Measurements from ENCODE around the gene MBD5. TPM values are rescaled to one million over a fixed set of nuclear protein-coding genes. Genes with fewer than 3 reads are reported as not detected.

MBD5 gene
- total and polyA plus RNA-seq, 3 donors from 2014 or later = 29.0 to 60.3 (median 55.4) TPM

GRCh38 chr2:148493822-148494563 lies 473.1 kb downstream of the MBD5 start:
- DNase-seq = no peak
- no peak overlapping the region for H3K27ac ChIP-seq
- intact Hi-C loops (cut with DNase I; ENCODE audit: low total_unique reads) = no loop called here
- no peaks in the 10 kb centered on the region for H3K36me3 ChIP-seq (ENCODE audit: low read depth, missing control alignments)
- no peaks in the 10 kb centered on the region for H3K9me3 ChIP-seq
- no peaks in the 10 kb centered on the region for H3K4me1 ChIP-seq
- 54 to 71% methylated on average over 2 of the region's 2 CpGs for WGBS, 2 donors
- TF ChIP-seq POLR2A (IDR thresholded peaks at IDR 0.05) (no peak), CTCF (IDR thresholded peaks at IDR 0.05) (no peak)
- H3K27me3 ChIP-seq = no peaks in the 10 kb centered on the region
- no peak overlapping the region for H3K4me3 ChIP-seq

GRCh38 chr2:148495586-148495985 lies 474.7 kb downstream of the MBD5 start:
- no peak for TF ChIP-seq CTCF (IDR thresholded peaks at IDR 0.05)
- TF ChIP-seq POLR2A (IDR thresholded peaks at IDR 0.05) = no peak
- no peak for DNase-seq
- Histone ChIP-seq H3K36me3 (ENCODE audit: low read depth, missing control alignments) (no peaks in the 10 kb centered on the region), H3K27ac (no peak overlapping the region), H3K27me3 (no peaks in the 10 kb centered on the region), H3K4me1 (no peaks in the 10 kb centered on the region), H3K9me3 (no peaks in the 10 kb centered on the region), H3K4me3 (no peak overlapping the region)
- 64 to 66% methylated on average over 2 of the region's 2 CpGs for WGBS, 2 donors
- intact Hi-C loops (cut with DNase I; ENCODE audit: low total_unique reads) = no loop called here

- H3K36me3 ChIP-seq (ENCODE audit: low read depth, missing control alignments) = no peaks in the 10 kb centered on the region
- no peak for DNase-seq
- intact Hi-C loops (cut with DNase I; ENCODE audit: low total_unique reads) = no loop called here
- no peak overlapping the region for H3K4me3 ChIP-seq
- H3K27ac ChIP-seq = no peak overlapping the region
- TF ChIP-seq CTCF (IDR thresholded peaks at IDR 0.05) = no peak
- H3K9me3 ChIP-seq = no peaks in the 10 kb centered on the region
- no peaks in the 10 kb centered on the region for H3K4me1 ChIP-seq
- WGBS, 2 donors = 38 to 44% methylated on average over 1 of the region's 1 CpG
- H3K27me3 ChIP-seq = no peaks in the 10 kb centered on the region
These were observed 480.7 kb downstream of the MBD5 start for GRCh38 chr2:148501545-148501944.

GRCh38 chr2:148503516-148503915 lies 482.6 kb downstream of the MBD5 start:
- Histone ChIP-seq H3K36me3 (ENCODE audit: low read depth, missing control alignments) (no peaks in the 10 kb centered on the region), H3K27me3 (no peaks in the 10 kb centered on the region), H3K4me1 (no peaks in the 10 kb centered on the region), H3K27ac (no peak overlapping the region), H3K9me3 (no peaks in the 10 kb centered on the region), H3K4me3 (no peak overlapping the region)
- TF ChIP-seq POLR2A (IDR thresholded peaks at IDR 0.05) (no peak), CTCF (IDR thresholded peaks at IDR 0.05) (no peak)
- no peak for DNase-seq
- 44 to 71% methylated on average over 2 of the region's 2 CpGs for WGBS, 2 donors
- intact Hi-C loops (cut with DNase I; ENCODE audit: low total_unique reads) = no loop called here

- H3K4me1 ChIP-seq = no peaks in the 10 kb centered on the region
- intact Hi-C loops (cut with DNase I; ENCODE audit: low total_unique reads) = no loop called here
These were observed 487.1 kb downstream of the MBD5 start for GRCh38 chr2:148507970-148508369.

More at GRCh38 chr2:148507970-148508369, 487.1 kb downstream of the MBD5 start:
- no peak overlapping the region for H3K27ac ChIP-seq
- H3K27me3 ChIP-seq = no peaks in the 10 kb centered on the region
- DNase-seq = no peak
- no peak for TF ChIP-seq CTCF (IDR thresholded peaks at IDR 0.05)
- no peak for TF ChIP-seq POLR2A (IDR thresholded peaks at IDR 0.05)
- no peaks in the 10 kb centered on the region for H3K36me3 ChIP-seq (ENCODE audit: low read depth, missing control alignments)
- no peaks in the 10 kb centered on the region for H3K9me3 ChIP-seq
- 59 to 66% methylated on average over 3 of the region's 3 CpGs for WGBS, 2 donors
- no peak overlapping the region for H3K4me3 ChIP-seq
